22Rv1 (cell line): Measurements from ENCODE around the gene CCDC149.

Experiments
- H3K27ac ChIP-seq: fragments of 450-650 bp; 2 replicates; pipeline ENCODE4 v1.5.1; 2017
- CTCF ChIP-seq: fragments of 450-650 bp; IDR thresholded peaks from 2 replicates; pipeline ENCODE4 v1.5.1; 2017; ENCODE audit warnings: mild to moderate bottlenecking
- ZFX ChIP-seq: fragments of 450-650 bp; IDR thresholded peaks from 2 replicates; pipeline ENCODE4 v1.6.1; 2017; ENCODE audit warnings: antibody characterized with exemption, borderline replicate concordance

Gene CCDC149

GRCh38 chr4:24937917-24938281, 25.1 kb upstream of the CCDC149 start:
- TF ChIP-seq ZFX (no peak), CTCF (no peak)
- H3K27ac ChIP-seq = no peak overlapping the region

GRCh38 chr4:24937176-24937916, 24.5 kb upstream of the CCDC149 start:
- no peak overlapping the region for H3K27ac ChIP-seq
- TF ChIP-seq CTCF = no peak
- no peak for TF ChIP-seq ZFX

GRCh38 chr4:24935856-24936255, 23.0 kb upstream of the CCDC149 start:
- TF ChIP-seq CTCF (no peak), ZFX (no peak)
- no peak overlapping the region for H3K27ac ChIP-seq

- TF ChIP-seq CTCF (no peak), ZFX (no peak)
- no peak overlapping the region for H3K27ac ChIP-seq
Observed at GRCh38 chr4:24934311-24934710, 21.5 kb upstream of the CCDC149 start.

- no peak for TF ChIP-seq CTCF
- H3K27ac ChIP-seq = no peak overlapping the region
Observed at GRCh38 chr4:24933684-24934275, 20.9 kb upstream of the CCDC149 start.

- TF ChIP-seq CTCF = no peak
- no peak for TF ChIP-seq ZFX
- no peak overlapping the region for H3K27ac ChIP-seq
Observed at GRCh38 chr4:24932515-24933225, 19.8 kb upstream of the CCDC149 start.

- no peak overlapping the region for H3K27ac ChIP-seq
- TF ChIP-seq CTCF (no peak), ZFX (no peak)
Observed at GRCh38 chr4:24930151-24930550, 17.3 kb upstream of the CCDC149 start.
